ENCODE results near the gene CMTM6.
"Not testable (repeated sequence)": the region's sequence is repeated elsewhere in the genome, so short reads cannot be mapped to it uniquely, and the experiment has no call there.

The CMTM6 gene

DNA sequence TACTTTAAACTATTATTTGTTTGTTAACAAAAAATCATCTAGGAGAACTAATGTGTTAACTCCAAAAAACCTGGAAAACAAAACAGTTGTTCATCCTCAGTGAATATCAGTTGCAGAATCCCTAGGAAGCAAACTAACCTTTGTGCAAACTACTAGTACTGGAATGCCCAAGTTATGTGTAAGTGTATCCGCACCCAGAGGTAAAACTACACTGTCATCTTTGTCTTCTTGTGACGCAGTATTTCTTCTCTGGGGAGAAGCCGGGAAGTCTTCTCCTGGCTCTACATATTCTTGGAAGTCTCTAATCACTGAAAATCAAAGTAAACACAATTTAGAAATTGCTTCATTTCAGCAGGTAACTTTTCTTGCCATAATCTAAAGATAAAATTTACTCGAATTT, 38.2 kb upstream of the CMTM6 start:
- TF ChIP-seq, protein P1, sequence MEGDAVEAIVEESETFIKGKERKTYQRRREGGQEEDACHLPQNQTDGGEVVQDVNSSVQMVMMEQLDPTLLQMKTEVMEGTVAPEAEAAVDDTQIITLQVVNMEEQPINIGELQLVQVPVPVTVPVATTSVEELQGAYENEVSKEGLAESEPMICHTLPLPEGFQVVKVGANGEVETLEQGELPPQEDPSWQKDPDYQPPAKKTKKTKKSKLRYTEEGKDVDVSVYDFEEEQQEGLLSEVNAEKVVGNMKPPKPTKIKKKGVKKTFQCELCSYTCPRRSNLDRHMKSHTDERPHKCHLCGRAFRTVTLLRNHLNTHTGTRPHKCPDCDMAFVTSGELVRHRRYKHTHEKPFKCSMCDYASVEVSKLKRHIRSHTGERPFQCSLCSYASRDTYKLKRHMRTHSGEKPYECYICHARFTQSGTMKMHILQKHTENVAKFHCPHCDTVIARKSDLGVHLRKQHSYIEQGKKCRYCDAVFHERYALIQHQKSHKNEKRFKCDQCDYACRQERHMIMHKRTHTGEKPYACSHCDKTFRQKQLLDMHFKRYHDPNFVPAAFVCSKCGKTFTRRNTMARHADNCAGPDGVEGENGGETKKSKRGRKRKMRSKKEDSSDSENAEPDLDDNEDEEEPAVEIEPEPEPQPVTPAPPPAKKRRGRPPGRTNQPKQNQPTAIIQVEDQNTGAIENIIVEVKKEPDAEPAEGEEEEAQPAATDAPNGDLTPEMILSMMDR (conservative IDR thresholded peaks at IDR 0.05; ENCODE audit: low read length): no peak

DNA sequence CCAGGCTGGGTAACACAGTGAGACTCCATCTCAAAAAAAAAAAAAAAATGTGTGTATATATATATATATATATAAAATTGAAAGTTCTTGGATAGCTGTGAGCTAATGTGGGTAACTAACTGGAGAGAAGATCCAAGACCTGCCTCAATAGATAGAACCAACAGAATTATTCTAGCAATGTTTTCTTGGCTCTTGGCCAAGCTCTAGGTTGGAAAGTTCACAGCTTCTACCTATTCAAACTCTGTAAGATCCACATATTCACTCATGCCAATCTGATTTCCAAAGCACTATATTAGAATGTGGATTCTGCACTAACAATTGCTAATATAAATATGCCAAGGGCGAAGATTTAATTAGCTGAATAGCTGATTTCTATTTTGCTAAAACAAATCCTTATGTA, 29.8 kb upstream of the CMTM6 start:
- no peak for DNase-seq (ENCODE audit: low read depth)
- no peak overlapping the region for H3K4me3 ChIP-seq (ENCODE audit: low read length)
- TF ChIP-seq, protein P1 (conservative IDR thresholded peaks at IDR 0.05; ENCODE audit: low read length): no peak

More for the DNA sequence above, 38.2 kb upstream of the CMTM6 start:
- H3K4me3 ChIP-seq (ENCODE audit: low read length): no peak overlapping the region
- no peak for DNase-seq (ENCODE audit: low read depth)

DNA sequence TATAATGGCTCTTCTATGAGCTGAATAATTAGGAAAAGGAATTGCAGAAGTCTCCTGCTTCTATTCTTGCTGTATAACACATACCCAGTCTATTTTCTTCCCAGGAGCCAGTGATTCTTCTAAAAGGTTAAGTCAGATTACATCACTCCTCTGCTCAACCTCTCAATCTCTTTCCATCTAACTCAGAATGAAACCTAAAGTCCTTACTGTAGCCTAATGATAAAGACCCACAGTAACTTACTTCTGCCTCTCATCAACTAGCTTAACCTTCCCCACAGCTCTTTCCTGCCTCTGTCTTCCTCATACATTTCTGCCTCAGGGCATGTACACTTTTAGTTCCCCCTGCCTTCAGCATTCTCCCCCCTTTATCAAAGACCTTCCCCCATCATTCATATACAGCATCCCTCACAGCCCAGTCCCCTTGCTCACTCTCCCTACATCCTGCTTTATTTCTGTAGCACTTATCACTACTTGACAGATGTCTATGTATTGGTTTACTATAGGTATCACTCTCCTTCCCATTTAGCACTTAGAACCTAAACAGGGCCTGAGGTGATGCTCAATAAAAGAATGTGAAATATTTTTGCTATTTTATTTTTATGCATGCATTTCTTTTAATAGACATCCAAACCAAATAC, 28.5 kb upstream of the CMTM6 start:
- TF ChIP-seq, protein P1 (conservative IDR thresholded peaks at IDR 0.05; ENCODE audit: low read length): no peak
- no peak for DNase-seq (ENCODE audit: low read depth)
- H3K4me3 ChIP-seq (ENCODE audit: low read length): no peak overlapping the region

DNA sequence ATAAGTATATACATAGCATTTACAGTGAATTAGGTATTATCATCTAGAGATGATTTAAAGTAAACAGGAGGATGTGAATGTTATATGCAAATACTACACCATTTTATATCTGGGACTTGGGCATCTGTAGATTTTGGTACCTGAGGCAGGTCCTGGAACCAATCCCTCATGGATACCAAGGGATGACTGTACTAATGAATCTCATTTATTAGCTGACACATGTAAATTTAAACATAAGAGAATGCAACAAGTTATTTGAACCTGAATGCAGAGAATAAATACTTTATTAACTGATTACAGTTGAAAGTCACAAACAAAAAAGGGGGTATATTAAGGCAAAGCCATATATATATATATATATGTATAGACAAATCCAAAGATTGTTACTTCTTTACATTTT, 23.1 kb upstream of the CMTM6 start:
- H3K4me3 ChIP-seq (ENCODE audit: low read length): no peak overlapping the region
- TF ChIP-seq, protein P1 (conservative IDR thresholded peaks at IDR 0.05; ENCODE audit: low read length): no peak
- DNase-seq (ENCODE audit: low read depth): no peak

DNA sequence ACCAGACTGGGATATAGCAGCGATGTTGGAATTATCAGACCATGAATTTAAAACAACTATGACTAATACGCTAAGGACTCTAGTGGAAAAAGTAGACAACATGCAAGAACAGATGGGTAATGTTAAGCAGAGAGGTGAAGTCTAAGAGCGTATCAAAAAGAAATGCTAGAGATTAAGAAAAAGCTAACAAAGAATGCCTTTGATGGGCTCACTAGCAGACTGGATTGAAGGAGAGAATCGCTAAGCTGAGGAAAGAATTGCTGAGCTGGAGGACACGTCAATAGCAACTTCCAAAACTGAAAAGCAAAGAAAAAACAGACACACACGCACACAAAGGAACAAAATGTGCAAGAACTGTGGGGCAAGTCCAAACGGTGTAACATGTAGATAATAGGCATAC, 20.0 kb upstream of the CMTM6 start:
- DNase-seq (ENCODE audit: low read depth): no peak
- TF ChIP-seq, protein P1 (conservative IDR thresholded peaks at IDR 0.05; ENCODE audit: low read length): no peak

DNA sequence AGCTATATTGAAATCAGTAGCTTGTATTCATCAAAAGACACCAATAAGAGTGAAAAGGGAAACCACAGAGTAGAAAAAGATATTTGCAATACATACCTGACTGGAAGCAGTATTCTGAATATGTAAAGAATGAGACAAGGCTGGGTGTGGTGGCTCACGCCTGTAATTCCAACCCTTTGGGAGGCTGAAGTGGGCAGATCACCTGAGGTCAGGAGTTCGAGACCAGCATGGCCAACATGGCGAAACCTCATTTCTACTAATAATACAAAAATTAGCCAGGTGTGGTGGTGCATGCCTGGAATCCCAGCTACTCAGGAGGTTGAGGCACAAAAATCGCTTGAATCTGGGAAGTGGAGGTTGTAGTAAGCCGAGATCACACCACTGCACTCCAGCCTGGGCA, 16.3 kb upstream of the CMTM6 start:
- DNase-seq (ENCODE audit: low read depth); H3K4me3 ChIP-seq (ENCODE audit: low read length): not testable (repeated sequence)

More for the DNA sequence above, 20.0 kb upstream of the CMTM6 start:
- H3K4me3 ChIP-seq (ENCODE audit: low read length): no peak overlapping the region

DNA sequence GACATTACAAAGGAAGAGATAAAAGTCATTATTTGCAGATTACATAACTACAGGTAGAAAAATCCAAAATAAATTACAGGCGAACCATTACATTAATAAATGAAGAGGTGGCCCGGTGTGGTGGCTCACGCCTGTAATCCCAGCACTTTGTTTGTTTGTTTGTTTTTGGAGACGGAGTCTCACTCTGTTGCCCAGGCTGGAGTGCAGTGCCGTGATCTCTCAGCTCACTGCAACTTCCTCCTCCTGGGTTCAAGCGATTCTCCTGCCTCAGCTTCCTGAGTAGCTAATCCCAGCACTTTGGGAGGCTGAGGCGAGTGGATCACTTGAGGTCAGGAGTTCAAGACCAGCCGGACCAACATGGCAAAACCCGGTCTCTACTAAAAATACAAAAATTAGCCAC, 14.1 kb upstream of the CMTM6 start:
- not testable (repeated sequence) for H3K4me3 ChIP-seq (ENCODE audit: low read length); DNase-seq (ENCODE audit: low read depth)

DNA sequence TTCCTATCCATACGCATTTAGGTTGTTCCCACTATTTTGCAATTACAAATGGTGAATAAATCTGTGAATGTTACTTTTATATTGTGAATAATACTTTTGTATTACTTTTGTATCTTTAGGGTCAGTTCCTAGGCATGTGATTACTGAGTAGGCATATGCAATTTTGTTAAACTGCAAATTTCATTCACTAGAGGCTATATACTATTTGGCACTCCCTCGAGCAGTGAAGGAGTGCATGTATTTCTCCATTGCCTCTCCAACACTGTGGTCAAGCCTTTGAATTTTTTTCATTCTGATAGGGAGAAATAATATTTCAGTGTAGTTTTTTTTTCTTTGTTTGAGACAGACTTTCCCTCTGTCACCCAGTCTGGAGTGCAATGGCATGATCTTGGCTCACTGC, 8.4 kb upstream of the CMTM6 start:
- no peak for DNase-seq (ENCODE audit: low read depth)
- H3K4me3 ChIP-seq (ENCODE audit: low read length): no peak overlapping the region
- TF ChIP-seq, protein P1 (conservative IDR thresholded peaks at IDR 0.05; ENCODE audit: low read length): no peak
